SK-N-SH treated with all-trans-retinoic acid at 6 μM for 48 hours (cell line): ENCODE measurements around the gene FCN2.

Experiments used
- BACH2 ChIP-seq: fragments of 250-450 bp; sonication (Bioruptor Pico); IDR thresholded peaks from 2 replicates; pipeline ENCODE4 v1.9.0; 2021; ENCODE audit warnings: mild to moderate bottlenecking, borderline replicate concordance
- CREB5 ChIP-seq: fragments of 250-450 bp; sonication (Bioruptor Pico); IDR thresholded peaks from 2 replicates; pipeline ENCODE4 v1.5.1; 2020; ENCODE audit warnings: low read depth, mild to moderate bottlenecking, moderate library complexity
- OSR1 ChIP-seq: fragments of 250-450 bp; sonication (Bioruptor Pico); IDR thresholded peaks from 2 replicates; pipeline ENCODE4 v1.8.0; 2022; ENCODE audit warnings: moderate library complexity, mild to moderate bottlenecking, inconsistent platforms
- PATZ1 ChIP-seq: fragments of 250-450 bp; sonication (Bioruptor Pico); IDR thresholded peaks from 2 replicates; pipeline ENCODE4 v1.8.0; 2020; ENCODE audit warnings: mild to moderate bottlenecking, moderate library complexity, borderline replicate concordance
- RARB ChIP-seq: fragments of 250-450 bp; sonication (Bioruptor Pico); IDR thresholded peaks from 2 replicates; pipeline ENCODE4 v1.8.0; 2021; ENCODE audit warnings: mild to moderate bottlenecking, moderate library complexity
- TCF4 ChIP-seq: fragments of 250-450 bp; sonication (Bioruptor Pico); IDR thresholded peaks from 2 replicates; pipeline ENCODE4 v1.8.0; 2021; ENCODE audit warnings: mild to moderate bottlenecking, moderate library complexity, borderline replicate concordance

GRCh38 chr9:134842321-134842720, 38.3 kb upstream of the FCN2 start:
- TF ChIP-seq TCF4 (CRISPR knock-in tag) (no peak), RARB (no peak), CREB5 (CRISPR knock-in tag) (no peak), PATZ1 (CRISPR knock-in tag) (no peak), OSR1 (CRISPR knock-in tag) (no peak), BACH2 (CRISPR knock-in tag) (no peak)
